ENCODE measurements around the gene LSAMP. TPM values are rescaled to one million over a fixed set of nuclear protein-coding genes. Genes with fewer than 3 reads are reported as not detected.
A peak's percentile ranks its signal among the peaks of the same experiment; 100 is the strongest.

The LSAMP gene
- total RNA-seq, 1 experiment from 2014 or later, result 0.15 TPM

- Histone ChIP-seq H3K27ac (ENCODE audit: low read length) (no peak overlapping the region), H3K9me3 (ENCODE audit: low read length) (no peaks in the 10 kb centered on the region), H3K36me3 (ENCODE audit: low read depth, low read length) (no peaks in the 10 kb centered on the region), H4K20me1 (ENCODE audit: low read length) (no peaks in the 10 kb centered on the region), H3K4me1 (ENCODE audit: insufficient read depth, low read length) (no peaks in the 10 kb centered on the region), H3K4me3 (ENCODE audit: low read length) (no peak overlapping the region), H3K4me2 (ENCODE audit: low read length) (no peak overlapping the region), H3K9ac (ENCODE audit: low read length) (no peak overlapping the region), H2AFZ (ENCODE audit: low read length) (no peak overlapping the region), H3K27me3 (ENCODE audit: low read length) (no peaks in the 10 kb centered on the region), H3K79me2 (ENCODE audit: low read length) (no peaks in the 10 kb centered on the region), H3F3A (ENCODE audit: low read length, unreplicated experiment) (no peaks in the 10 kb centered on the region), H3K9me2 (replicated peaks; ENCODE audit: low read length) (no peaks in the 10 kb centered on the region)
- CTCF ChIA-PET, result no interaction called here
- ATAC-seq (no peak), DNase-seq (no peak)
- POLR2A ChIA-PET (ENCODE audit: unreplicated experiment), result no interaction called here
- BruUV-seq (replicated peaks), result no TSS peak
- TF ChIP-seq EZH2 (IDR thresholded peaks at IDR 0.05; ENCODE audit: low read length, unreplicated experiment) (no peak), CTCF (conservative IDR thresholded peaks at IDR 0.05; ENCODE audit: low read depth, low read length) (no peak), EZH2phosphoT487 (IDR thresholded peaks at IDR 0.05; ENCODE audit: borderline replicate concordance, low read length) (no peak)
- intact Hi-C loops (cut with micrococcal nuclease), result no loop called here
Measured at GRCh38 chr3:115990669-115991068, 454.6 kb downstream of the LSAMP start.

DNA sequence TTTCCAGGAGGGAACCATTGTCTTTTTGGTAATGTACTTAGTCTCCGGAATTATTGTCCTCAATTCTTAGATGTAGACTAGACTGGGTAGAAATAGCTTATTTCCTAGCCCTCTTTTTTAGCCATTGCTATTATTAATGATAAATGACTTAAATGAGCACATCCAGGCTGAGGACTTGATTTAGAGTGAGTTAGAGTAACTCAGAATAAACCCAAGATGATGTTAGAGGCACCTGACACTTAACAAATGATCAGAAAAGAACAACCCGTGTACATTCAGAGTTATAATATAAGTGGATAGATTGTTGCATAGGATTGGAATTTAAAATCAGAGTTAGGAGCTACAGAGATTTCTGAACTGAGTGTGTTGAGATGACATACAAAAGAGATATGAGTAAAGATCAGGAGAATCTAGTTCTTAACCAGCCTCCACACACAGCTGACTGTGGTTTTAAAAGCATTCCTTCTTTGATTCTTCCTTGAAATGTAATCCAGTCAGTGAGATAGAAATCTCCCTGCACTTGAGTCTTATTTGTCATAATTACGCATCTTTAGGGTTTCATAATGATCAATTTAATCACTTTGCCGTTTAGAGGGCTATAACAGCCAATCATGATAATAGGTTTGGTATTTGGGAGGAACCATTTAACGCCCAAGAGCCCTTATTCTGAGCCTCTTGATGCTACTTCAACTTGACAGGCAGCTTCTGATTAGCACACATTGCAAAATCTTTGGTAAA is 455.4 kb downstream of the LSAMP start:
- no peaks in the 10 kb centered on the region for H4K20me1 ChIP-seq (ENCODE audit: low read length)
- DNase-seq (no peak), ATAC-seq (no peak)
- no peaks in the 10 kb centered on the region for H3K36me3 ChIP-seq (ENCODE audit: low read depth, low read length)
- intact Hi-C loops (cut with micrococcal nuclease), result no loop called here
- no peaks in the 10 kb centered on the region for H3K4me1 ChIP-seq (ENCODE audit: insufficient read depth, low read length)
- no peaks in the 10 kb centered on the region for H3K27me3 ChIP-seq (ENCODE audit: low read length)
- H3K9me2 ChIP-seq (replicated peaks; ENCODE audit: low read length), result no peaks in the 10 kb centered on the region
- CTCF ChIA-PET, result interaction anchor here (0.6 kb wide), 1 partner anchor 91 kb away, joined by 3 read pairs; no protein-coding TSS in a partner anchor
- POLR2A ChIA-PET (ENCODE audit: unreplicated experiment), result no interaction called here
- no peak for TF ChIP-seq EZH2phosphoT487 (IDR thresholded peaks at IDR 0.05; ENCODE audit: borderline replicate concordance, low read length)
- TF ChIP-seq CTCF (conservative IDR thresholded peaks at IDR 0.05; ENCODE audit: low read depth, low read length), result no peak
- TF ChIP-seq EZH2 (IDR thresholded peaks at IDR 0.05; ENCODE audit: low read length, unreplicated experiment), result no peak
- no peak overlapping the region for H2AFZ ChIP-seq (ENCODE audit: low read length)
- no peak overlapping the region for H3K4me3 ChIP-seq (ENCODE audit: low read length)
- H3F3A ChIP-seq (ENCODE audit: low read length, unreplicated experiment), result no peaks in the 10 kb centered on the region
- no peak overlapping the region for H3K9ac ChIP-seq (ENCODE audit: low read length)
- H3K4me2 ChIP-seq (ENCODE audit: low read length), result no peak overlapping the region
- no peak overlapping the region for H3K27ac ChIP-seq (ENCODE audit: low read length)
- no TSS peak for BruUV-seq (replicated peaks)
- H3K79me2 ChIP-seq (ENCODE audit: low read length), result no peaks in the 10 kb centered on the region
- no peaks in the 10 kb centered on the region for H3K9me3 ChIP-seq (ENCODE audit: low read length)

DNA sequence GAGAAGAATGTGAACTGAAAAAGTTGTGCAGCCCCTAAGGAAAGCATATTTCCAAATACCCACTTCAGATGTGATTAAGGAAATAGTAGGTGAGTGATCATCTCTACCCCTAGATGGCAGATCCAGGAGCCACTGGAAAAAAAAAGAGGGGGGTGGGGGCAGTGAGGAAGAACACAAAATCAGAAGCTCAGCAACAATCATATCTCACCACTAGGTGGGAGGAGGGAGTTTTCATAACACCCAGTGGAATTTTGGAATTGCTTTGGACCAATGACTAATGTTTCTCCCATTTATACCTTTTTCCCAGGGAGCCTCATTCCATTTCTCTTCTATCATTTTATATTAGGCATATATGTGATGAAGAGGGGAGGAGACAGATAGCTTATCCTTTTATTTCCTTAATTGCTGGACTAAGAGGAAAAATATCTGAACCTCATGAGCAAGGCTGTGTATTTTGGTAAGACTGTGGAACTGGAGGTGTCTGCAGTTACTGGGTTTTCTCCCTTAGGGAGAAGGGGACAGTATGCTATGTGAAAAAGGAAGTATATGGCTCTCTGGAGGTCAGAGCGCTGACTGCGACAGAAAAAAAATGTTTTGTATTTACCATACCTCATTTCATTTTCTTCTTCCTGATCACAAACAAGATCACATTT is 458.6 kb downstream of the LSAMP start:
- TF ChIP-seq EZH2phosphoT487 (IDR thresholded peaks at IDR 0.05; ENCODE audit: borderline replicate concordance, low read length) (no peak), CTCF (conservative IDR thresholded peaks at IDR 0.05; ENCODE audit: low read depth, low read length) (peak; percentile 81)
- no peaks in the 10 kb centered on the region for H3K9me3 ChIP-seq (ENCODE audit: low read length)
- ChIA-PET CTCF (interaction anchor here (0.6 to 1.0 kb wide), 6 partner anchors 14 to 717 kb away, joined by 3 to 7 read pairs (median 4); no protein-coding TSS in a partner anchor), POLR2A (ENCODE audit: unreplicated experiment) (interaction anchor here (0.6 kb wide), 1 partner anchor 13 kb away, joined by 3 read pairs; no protein-coding TSS in a partner anchor)
- no peaks in the 10 kb centered on the region for H3F3A ChIP-seq (ENCODE audit: low read length, unreplicated experiment)
- no TSS peak for BruUV-seq (replicated peaks)
- no peak overlapping the region for H2AFZ ChIP-seq (ENCODE audit: low read length)
- H3K9me2 ChIP-seq (replicated peaks; ENCODE audit: low read length), result no peaks in the 10 kb centered on the region
- DNase-seq, result peak; percentile 72
- no peak overlapping the region for H3K9ac ChIP-seq (ENCODE audit: low read length)
- no peaks in the 10 kb centered on the region for H3K36me3 ChIP-seq (ENCODE audit: low read depth, low read length)
- no peaks in the 10 kb centered on the region for H3K4me1 ChIP-seq (ENCODE audit: insufficient read depth, low read length)
- H3K27ac ChIP-seq (ENCODE audit: low read length), result no peak overlapping the region
- intact Hi-C loops (cut with micrococcal nuclease), result loop anchor here (1.0 kb wide), 1 partner anchor 772 kb away; no protein-coding TSS in a partner anchor
- H4K20me1 ChIP-seq (ENCODE audit: low read length), result no peaks in the 10 kb centered on the region
- H3K79me2 ChIP-seq (ENCODE audit: low read length), result no peaks in the 10 kb centered on the region
- H3K27me3 ChIP-seq (ENCODE audit: low read length), result no peaks in the 10 kb centered on the region
- no peak overlapping the region for H3K4me3 ChIP-seq (ENCODE audit: low read length)
- H3K4me2 ChIP-seq (ENCODE audit: low read length), result no peak overlapping the region
- peak; percentile 55 for ATAC-seq

All from PC-3 (cell line).